Liver (tissue), 3 donors: Measurements from ENCODE around the gene NCBP1.

Experiments used
- RAD21 ChIP-seq, 2 donors: IDR thresholded peaks; 2 replicates each; pipeline ENCODE4 v1.6.1; 2016; ENCODE audit warnings: antibody characterized with exemption in 2 of 2, mild to moderate bottlenecking in 2 of 2
- TF ChIP-seq, protein P1 (sequence below): fragments of 150-350 bp; IDR thresholded peaks from 2 replicates; pipeline ENCODE4 v1.5.1; 2017; ENCODE audit warnings: improper control_type of control experiment, low read depth, low read length; ENCODE audit not compliant: missing input control
- TF ChIP-seq, protein P2 (sequence below): IDR thresholded peaks from 2 replicates; pipeline ENCODE4 v1.6.1; 2016; ENCODE audit warnings: antibody characterized with exemption, mild to moderate bottlenecking
- TF ChIP-seq, protein P3 (sequence below): IDR thresholded peaks from 2 replicates; pipeline ENCODE4 v1.6.1; 2016; ENCODE audit warnings: antibody characterized with exemption
- TF ChIP-seq, protein P4 (sequence below): IDR thresholded peaks from 2 replicates; pipeline ENCODE4 v1.6.1; 2016; ENCODE audit warnings: antibody characterized with exemption
- donor health status: healthy.
- donor health status: healthy.

- TF ChIP-seq, protein P1, sequence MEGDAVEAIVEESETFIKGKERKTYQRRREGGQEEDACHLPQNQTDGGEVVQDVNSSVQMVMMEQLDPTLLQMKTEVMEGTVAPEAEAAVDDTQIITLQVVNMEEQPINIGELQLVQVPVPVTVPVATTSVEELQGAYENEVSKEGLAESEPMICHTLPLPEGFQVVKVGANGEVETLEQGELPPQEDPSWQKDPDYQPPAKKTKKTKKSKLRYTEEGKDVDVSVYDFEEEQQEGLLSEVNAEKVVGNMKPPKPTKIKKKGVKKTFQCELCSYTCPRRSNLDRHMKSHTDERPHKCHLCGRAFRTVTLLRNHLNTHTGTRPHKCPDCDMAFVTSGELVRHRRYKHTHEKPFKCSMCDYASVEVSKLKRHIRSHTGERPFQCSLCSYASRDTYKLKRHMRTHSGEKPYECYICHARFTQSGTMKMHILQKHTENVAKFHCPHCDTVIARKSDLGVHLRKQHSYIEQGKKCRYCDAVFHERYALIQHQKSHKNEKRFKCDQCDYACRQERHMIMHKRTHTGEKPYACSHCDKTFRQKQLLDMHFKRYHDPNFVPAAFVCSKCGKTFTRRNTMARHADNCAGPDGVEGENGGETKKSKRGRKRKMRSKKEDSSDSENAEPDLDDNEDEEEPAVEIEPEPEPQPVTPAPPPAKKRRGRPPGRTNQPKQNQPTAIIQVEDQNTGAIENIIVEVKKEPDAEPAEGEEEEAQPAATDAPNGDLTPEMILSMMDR: no peak
- TF ChIP-seq, protein P2, sequence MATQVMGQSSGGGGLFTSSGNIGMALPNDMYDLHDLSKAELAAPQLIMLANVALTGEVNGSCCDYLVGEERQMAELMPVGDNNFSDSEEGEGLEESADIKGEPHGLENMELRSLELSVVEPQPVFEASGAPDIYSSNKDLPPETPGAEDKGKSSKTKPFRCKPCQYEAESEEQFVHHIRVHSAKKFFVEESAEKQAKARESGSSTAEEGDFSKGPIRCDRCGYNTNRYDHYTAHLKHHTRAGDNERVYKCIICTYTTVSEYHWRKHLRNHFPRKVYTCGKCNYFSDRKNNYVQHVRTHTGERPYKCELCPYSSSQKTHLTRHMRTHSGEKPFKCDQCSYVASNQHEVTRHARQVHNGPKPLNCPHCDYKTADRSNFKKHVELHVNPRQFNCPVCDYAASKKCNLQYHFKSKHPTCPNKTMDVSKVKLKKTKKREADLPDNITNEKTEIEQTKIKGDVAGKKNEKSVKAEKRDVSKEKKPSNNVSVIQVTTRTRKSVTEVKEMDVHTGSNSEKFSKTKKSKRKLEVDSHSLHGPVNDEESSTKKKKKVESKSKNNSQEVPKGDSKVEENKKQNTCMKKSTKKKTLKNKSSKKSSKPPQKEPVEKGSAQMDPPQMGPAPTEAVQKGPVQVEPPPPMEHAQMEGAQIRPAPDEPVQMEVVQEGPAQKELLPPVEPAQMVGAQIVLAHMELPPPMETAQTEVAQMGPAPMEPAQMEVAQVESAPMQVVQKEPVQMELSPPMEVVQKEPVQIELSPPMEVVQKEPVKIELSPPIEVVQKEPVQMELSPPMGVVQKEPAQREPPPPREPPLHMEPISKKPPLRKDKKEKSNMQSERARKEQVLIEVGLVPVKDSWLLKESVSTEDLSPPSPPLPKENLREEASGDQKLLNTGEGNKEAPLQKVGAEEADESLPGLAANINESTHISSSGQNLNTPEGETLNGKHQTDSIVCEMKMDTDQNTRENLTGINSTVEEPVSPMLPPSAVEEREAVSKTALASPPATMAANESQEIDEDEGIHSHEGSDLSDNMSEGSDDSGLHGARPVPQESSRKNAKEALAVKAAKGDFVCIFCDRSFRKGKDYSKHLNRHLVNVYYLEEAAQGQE: no peak
- TF ChIP-seq, protein P3, sequence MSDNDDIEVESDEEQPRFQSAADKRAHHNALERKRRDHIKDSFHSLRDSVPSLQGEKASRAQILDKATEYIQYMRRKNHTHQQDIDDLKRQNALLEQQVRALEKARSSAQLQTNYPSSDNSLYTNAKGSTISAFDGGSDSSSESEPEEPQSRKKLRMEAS: peak; percentile 25
- TF ChIP-seq, protein P4, sequence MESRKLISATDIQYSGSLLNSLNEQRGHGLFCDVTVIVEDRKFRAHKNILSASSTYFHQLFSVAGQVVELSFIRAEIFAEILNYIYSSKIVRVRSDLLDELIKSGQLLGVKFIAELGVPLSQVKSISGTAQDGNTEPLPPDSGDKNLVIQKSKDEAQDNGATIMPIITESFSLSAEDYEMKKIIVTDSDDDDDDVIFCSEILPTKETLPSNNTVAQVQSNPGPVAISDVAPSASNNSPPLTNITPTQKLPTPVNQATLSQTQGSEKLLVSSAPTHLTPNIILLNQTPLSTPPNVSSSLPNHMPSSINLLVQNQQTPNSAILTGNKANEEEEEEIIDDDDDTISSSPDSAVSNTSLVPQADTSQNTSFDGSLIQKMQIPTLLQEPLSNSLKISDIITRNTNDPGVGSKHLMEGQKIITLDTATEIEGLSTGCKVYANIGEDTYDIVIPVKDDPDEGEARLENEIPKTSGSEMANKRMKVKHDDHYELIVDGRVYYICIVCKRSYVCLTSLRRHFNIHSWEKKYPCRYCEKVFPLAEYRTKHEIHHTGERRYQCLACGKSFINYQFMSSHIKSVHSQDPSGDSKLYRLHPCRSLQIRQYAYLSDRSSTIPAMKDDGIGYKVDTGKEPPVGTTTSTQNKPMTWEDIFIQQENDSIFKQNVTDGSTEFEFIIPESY: no peak
- peak in 1 of 2 donors; percentile 17 for TF ChIP-seq RAD21 (IDR thresholded peaks at IDR 0.05)
Observed at GRCh38 chr9:97703437-97704344, 70.1 kb downstream of the NCBP1 start.
